ENCODE results near the gene KRR1.

- TF ChIP-seq RAD51 (IDR thresholded peaks at IDR 0.05; ENCODE audit: borderline replicate concordance) (no peak), NBN (conservative IDR thresholded peaks at IDR 0.05) (no peak), PHF20 (CRISPR knock-in tag; IDR thresholded peaks at IDR 0.05) (no peak), HOXA7 (CRISPR knock-in tag; IDR thresholded peaks at IDR 0.05) (no peak)
- TF ChIP-seq, protein P1, sequence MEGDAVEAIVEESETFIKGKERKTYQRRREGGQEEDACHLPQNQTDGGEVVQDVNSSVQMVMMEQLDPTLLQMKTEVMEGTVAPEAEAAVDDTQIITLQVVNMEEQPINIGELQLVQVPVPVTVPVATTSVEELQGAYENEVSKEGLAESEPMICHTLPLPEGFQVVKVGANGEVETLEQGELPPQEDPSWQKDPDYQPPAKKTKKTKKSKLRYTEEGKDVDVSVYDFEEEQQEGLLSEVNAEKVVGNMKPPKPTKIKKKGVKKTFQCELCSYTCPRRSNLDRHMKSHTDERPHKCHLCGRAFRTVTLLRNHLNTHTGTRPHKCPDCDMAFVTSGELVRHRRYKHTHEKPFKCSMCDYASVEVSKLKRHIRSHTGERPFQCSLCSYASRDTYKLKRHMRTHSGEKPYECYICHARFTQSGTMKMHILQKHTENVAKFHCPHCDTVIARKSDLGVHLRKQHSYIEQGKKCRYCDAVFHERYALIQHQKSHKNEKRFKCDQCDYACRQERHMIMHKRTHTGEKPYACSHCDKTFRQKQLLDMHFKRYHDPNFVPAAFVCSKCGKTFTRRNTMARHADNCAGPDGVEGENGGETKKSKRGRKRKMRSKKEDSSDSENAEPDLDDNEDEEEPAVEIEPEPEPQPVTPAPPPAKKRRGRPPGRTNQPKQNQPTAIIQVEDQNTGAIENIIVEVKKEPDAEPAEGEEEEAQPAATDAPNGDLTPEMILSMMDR (CRISPR knock-in tag; IDR thresholded peaks at IDR 0.05), result no peak
Measured at GRCh38 chr12:75528272-75528671, 16.9 kb upstream of the KRR1 start.
